ENCODE measurements around the gene DPY19L3.
"Not testable (repeated sequence)": the region's sequence is repeated elsewhere in the genome, so short reads cannot be mapped to it uniquely, and the experiment has no call there.

DPY19L3 gene, protein sequence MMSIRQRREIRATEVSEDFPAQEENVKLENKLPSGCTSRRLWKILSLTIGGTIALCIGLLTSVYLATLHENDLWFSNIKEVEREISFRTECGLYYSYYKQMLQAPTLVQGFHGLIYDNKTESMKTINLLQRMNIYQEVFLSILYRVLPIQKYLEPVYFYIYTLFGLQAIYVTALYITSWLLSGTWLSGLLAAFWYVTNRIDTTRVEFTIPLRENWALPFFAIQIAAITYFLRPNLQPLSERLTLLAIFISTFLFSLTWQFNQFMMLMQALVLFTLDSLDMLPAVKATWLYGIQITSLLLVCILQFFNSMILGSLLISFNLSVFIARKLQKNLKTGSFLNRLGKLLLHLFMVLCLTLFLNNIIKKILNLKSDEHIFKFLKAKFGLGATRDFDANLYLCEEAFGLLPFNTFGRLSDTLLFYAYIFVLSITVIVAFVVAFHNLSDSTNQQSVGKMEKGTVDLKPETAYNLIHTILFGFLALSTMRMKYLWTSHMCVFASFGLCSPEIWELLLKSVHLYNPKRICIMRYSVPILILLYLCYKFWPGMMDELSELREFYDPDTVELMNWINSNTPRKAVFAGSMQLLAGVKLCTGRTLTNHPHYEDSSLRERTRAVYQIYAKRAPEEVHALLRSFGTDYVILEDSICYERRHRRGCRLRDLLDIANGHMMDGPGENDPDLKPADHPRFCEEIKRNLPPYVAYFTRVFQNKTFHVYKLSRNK

DNA sequence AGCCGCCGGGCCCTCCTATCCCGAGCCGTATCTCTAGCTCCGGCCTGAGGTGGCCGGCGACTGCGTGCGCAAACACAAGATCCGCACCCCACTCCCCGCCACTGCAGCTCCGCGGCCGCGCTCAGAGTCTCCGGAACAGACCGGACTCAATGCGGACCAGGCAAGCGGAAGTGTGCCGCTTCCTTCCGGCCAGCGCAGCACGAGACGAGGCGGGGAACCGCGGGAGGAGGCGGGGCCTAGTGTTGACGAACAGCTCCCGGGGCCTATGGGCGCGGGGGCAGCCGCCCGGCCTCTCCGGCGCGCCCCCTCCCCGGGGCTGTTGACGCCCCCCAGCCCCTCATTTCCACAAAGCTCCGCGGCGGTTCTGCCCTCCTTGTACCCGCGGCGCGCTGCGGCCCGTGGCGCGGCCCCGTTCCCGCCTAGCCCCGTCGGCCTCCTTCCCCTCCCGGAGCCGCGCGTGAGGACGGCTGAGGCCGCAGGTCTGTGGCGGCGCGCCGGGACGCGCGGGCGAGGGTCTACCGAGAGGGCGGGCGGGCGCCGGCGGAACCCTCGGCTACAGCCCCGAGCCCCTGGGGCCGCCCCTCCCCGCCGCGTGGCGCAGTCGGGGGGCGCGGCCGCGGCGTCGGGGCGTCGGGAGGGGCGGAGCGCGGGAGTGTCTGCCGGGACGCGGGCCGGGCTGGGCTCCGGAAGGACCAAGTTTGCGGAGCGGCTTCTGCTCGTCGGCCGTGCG is at the start of gene DPY19L3:
Gene DPY19L3, plus strand, starts transcription at position 340 of the 730 bp plus-strand sequence. CDS start 2,484 bp downstream, outside the sequence.
- peak; percentile 97 for DNase-seq

DNA sequence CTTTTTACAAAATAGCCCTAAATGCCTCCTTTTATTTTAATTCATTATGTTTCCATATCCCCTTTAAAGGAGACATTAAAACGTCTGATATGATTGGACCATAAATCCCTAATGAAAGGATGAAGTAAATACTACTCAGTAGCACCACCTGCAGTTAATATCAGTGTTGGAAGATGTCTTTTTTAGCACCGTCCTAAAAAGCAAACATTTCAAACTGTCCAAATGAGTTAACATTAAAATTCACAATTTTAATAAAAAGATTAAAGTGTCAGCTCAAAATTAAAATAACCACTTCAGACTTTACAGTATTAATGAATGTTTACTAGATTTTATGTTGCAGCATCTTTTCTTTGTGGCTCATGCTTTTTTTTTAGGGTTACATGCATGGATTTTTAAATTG is 47.9 kb upstream of the DPY19L3 start:
- DNase-seq, result no peak

DNA sequence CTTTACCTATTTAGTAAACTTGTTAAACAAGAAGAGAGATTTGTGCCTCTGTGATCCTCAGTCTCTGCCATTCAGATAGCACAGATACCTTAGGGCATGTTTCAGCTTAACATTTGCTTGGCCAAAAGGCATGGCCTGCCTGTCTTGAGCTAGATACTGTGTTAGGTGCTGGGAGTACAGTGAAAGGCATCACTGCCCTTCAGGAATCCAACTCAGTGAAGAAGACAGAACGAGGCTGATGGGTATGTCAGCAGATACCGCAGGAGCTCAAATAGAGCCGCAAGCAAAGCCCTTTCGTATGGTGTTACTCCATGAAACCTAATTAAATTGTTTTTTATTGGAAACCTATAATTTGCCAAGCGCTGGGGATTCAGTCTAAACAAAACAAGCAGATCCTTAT is 47.2 kb upstream of the DPY19L3 start:
- no peak for DNase-seq

DNA sequence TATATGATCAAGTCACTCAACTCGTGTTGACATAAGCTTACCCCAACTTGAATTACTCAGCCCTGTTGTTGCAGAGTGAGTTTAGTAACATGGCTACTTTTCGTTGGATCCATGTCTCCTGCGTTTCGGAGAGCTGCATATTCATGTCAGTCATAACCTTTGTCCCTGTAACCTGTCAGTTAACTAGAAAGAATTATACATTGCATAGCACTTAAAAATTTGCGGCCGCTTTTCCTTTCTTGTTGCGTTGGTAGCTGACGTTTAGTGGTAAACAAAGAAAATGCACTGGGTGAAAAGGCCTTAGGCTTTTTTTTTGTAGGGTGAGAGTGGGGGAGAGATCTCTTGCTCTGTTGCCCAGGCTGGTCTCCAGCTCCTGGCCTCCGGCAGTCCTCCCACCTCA is 46.0 kb upstream of the DPY19L3 start:
- no peak for DNase-seq

DNA sequence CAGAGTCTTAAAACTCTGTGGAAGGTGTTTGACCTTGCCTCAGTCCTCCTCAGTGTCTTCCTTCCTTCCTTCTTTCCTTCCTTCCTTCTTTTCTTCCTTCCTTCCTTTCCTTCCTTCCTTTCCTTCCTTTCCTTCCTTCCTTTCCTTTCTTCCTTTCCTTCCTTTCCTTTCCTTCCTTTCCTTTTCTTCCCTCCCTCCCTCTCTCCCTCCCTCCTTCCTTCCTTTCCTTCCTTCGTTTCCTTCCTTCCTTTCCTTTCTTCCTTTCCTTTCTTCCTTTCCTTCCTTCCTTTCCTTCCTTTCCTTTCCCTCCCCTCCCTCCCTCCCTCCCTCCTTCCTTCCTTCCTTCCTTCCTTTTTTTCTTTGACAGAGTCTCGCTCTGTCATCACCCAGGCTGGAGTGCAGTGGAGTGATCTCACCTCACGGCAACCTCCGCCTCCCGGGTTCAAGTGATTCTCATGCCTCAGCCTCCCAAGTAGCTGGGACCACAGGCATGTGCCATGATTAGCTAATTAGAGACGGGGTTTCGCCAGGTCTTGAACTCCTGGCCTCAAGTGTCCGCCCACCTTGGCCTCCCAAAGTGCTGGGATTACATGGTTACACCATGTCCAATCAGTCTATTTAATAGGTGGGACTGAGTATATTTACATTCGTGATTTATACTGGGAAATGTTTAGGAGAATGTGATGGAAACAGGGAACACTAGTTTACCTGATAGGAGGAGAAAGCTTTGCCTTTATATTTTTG is 43.8 kb upstream of the DPY19L3 start:
- DNase-seq, result no peak

DNA sequence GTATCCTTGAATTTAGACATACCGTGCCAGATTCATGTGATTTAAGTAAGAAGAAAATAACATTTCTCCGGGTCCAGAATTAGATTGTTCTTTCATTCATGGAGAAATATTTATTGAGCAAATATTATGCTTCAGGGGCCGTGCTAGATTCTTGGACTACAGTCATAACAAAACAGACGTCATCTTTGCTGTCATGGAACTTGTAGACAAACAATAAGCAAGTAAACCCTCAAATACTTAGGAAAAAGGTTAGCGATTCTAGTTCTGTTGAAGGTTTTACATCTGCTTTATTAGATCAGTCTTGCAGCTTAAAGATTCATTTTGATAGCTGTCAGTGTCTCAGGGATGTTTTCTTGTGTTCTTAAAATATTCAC is 43.3 kb upstream of the DPY19L3 start:
- DNase-seq, result no peak

DNA sequence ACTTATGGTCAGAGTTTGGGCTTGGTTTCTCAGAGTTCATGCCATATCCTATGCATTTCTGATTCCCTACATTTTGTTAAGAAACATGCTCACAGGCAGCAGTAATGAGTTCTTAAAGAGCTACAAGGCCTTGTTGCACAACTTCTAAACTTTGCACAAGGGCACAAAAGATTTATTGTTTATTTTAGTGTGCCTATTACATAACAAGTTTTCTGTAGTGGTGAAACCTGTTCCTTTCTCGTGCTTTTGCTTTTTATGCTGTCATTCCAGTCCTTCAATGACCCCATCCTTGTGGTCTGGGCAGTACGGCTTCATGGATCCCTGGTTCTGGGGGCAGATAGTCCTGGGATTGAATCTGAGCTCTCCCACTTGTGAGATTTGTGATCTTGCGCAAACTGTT is 42.4 kb upstream of the DPY19L3 start:
- DNase-seq, result no peak

DNA sequence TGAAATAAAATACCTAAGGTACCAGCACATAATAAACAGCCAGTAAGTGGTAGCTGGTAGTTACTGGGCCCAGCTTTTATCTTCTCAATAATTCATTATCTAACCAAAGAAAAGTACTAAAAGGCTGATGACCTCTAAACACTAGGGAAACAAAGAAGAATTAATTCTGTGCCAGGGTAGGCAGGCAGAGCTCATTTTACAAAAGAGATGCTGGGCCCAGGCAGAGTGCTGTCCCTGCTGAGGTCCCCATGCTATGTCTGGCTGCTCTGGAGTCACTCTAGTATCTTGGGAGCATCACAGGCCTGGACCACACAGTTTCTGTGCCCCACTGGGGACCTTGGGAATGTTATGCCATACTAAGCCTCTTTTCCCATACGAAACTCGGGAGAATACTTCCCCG is 41.9 kb upstream of the DPY19L3 start:
- DNase-seq, result no peak

DNA sequence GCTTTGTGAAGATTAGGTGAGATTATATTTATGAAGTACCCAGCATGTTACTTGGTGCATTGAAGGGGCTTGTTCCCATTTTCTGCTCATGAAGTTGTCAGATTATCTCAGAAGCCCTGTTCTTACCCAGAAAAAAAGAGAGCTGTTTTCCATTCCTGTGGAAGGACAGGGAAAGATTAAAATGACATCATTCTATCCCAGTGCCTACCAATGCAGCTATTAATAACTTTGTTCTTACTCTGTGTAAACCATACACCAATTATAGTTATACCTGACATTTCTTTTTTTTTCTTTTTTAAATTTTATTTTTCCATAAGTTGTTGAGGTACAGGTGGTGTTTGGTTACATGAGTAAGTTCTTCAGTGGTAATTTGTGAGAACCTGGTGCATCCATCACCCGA is 41.5 kb upstream of the DPY19L3 start:
- no peak for DNase-seq

DNA sequence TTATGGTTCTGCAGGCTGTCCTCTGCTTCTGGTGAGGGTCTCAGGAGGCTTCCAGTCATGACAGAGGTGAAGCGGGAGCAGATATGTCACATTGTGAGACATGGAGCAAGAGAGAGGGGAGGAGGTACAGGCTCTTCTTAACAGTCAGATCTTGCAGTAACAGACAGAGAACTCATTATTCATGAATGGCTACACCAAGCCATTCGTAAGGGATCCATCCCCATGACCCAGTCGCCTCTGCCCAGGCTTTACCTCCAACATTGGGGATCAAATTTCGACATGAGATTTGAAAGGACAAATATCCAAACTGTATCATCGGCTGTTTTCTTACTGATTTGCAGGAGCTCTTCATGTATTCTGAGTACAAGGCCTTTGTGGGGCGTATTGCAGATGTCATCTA is 38.5 kb upstream of the DPY19L3 start:
- DNase-seq, result no peak

DNA sequence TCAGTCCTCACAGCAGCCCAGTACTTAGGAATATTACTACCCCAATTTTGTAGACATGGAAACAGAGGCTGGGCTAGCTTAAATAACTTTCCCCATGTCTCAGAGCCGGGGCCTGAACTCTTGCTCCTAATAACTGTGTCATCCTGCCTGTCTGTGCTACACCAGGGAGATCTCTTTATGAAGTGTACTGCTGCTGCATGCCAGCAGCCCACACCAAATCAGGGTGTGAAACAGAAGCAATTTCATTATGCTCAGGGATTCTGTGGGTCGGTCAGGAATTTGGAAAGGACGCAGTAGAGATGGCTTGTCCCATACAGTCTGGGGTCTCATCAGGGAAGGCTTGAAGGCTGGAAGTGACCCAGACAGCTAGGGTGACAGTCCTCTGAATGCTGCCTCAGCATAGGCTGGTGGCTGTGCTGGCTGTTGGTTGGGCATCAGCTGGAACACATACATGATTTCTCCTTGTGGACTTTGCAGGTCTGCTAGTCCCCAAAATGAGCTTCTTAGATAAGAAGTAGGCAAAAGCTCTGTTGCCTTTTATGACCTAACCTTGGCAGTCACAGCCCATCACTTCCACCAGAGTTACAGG is 37.5 kb upstream of the DPY19L3 start:
- no peak for DNase-seq

DNA sequence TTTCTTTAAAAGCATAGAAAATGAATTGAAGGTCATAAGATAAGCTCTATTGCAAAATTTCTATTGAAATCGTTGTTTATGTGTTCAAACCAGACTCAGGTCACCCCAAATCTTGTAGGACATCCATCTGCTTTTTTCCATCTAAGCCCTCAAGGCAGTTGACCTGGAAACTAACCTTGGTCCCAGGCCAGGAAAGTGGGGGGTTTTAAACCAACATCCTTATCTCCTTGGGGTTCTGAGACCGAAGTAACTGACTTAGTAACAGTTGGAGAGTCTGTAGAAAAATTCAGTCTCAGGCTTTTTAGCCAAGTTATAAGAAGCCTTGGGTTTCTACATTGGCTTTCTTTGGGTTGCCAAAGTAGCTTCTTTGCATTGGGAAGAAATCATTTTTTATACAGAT is 36.8 kb upstream of the DPY19L3 start:
- no peak for DNase-seq

DNA sequence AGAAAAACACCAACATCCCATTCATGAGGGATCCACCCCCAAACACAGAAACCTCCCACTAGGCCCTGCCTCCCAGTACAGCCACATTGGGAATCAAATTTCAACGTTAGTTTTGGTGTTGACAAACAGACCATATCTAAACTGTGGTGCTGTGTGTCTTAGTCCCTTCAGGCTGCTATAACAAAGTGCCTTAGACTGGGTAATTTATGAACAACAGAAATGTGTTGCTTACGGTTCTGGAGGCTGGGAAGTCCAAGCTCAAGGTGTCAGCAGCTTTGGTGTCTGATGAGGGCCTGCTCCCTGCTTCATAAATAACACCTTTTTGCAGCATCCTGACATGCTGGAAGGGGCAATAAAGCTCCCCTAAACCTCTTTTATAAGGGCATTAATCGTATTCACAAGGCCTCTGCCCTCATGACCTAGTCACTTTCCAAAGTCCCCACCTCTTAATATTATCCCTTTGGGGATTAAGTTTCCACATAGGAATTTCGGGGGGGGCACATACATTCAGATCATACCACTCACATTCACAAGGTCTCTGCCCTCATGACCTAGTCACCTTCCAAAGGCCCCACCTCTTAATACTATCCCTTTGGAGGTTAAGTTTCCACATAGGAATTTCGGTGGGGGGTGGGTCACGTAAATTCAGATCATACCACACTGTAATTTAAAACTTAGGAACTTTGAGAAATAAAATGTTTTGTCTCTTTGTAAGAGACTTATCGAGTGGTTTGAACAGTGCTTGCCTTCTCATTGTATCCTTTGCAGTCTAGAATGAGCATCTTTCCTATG is 32.6 kb upstream of the DPY19L3 start:
- no peak for DNase-seq

DNA sequence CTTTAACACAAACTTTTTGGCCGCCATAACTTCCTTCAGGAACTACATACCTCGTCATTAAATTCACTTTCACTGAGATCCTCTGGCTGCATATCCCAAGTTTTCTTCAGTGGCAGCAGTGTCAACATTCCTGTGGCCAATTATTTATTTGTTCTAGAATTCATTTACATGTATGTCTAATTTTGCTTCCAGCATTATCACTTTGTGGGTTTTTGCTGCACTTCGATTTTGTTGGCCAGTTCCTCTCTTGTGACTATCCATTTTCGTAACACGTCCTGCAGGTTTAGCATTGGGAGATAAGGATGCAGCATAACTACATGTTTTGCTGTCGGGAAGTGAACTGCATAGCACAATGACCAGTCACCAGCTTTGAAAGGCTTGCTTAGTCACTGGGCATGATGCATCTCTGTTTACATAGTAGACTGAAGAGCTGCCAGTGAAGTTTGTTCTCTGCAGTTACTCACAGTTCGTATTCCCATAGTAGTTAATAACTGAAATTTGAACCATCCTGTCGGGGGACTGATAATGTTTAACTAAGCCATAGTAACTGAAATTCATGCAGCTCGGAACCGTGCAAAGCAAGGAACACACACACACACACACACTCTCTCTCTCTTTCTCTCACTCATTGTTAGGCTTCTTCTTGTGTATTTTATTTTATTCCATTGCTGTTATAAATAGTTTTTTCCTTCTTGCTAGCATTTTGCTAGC is 31.8 kb upstream of the DPY19L3 start:
- no peak for DNase-seq

DNA sequence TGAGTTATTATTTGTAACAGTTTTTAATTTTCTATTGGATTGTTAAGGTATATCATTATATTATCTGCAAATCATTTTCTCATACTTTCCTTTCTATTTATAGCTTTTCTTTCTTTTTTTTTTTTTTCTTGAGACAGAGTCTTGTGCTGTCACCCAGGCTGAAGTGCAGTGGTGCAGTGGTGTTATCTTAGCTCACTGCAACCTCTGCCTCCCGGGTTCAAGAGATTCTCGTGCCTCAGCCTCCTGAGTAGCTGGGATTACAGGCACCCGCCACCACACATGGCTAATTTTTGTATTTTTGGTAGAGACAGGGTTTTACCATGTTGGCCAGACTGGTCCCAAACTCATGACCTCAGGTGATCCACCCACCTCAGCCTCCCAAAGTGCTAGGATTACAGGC is 31.2 kb upstream of the DPY19L3 start:
- not testable (repeated sequence) for DNase-seq

DNA sequence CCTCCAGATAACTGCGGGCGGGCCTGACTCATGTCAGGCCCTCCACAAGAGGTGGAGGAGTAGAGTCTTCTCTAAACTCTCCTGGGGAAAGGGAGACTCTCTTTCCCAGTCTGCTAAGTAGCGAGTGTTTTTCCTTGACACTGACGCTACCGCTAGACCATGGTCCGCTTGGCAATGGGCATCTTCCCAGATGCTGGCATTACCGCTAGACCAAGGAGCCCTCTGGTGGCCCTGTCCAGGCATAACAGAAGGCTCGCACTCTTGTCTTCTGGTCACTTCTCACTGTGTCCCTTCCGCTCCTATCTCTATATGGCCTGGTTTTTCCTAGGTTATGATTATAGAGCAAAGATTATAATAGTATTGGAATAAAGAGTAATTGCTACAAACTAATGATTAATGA is 28.5 kb upstream of the DPY19L3 start:
- not testable (repeated sequence) for DNase-seq

DNA sequence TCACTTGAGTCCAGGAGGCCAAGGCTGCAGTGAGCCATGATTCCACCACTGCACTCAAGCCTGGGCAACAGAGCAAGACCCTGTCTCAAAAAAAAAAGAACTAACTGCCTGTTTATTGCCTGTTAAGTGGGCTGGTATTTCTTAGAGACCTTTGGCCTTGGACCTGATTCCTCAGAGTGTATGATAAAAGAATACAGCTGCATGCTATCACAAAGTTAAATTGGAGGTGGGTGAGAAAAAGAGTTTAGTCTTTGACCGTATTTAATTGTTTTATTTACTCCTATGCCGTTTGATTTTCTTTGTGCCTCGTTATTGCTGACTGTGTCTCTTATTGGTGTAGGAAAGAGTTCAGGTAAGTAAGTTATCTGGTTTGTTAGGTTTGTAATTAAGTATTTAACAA is 25.3 kb upstream of the DPY19L3 start:
- no peak for DNase-seq

DNA sequence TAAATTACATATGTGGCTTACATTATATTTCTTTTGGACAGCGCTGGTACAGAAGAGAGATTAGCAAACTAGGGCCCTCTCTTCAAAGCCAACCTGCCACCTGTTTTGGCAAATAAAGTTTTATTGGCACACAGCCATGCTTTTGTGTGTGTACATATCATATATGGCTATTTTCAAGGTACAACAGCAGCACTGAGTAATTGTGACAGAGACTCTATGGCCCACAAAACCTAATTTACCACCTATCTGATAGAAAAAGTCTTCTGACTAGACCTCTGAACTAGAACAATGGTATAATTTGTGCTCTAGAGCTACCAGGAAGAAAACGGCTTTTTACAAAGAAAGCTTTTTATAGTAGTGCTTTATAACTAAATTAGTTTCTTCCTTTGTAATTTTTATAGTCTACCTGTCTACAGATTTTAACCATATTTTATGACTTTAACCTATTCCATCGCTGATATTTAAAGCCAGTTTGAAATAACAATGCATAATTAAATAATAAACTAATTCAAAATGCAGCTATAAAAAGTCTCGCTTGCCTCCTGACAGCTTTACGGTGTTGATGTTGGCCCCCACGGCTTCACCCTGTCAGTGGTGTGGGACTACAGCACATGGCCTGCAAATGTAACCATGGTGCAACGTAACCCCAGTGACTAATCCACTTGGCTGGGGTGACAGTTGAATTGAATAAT is 17.7 kb upstream of the DPY19L3 start:
- no peak for DNase-seq

DNA sequence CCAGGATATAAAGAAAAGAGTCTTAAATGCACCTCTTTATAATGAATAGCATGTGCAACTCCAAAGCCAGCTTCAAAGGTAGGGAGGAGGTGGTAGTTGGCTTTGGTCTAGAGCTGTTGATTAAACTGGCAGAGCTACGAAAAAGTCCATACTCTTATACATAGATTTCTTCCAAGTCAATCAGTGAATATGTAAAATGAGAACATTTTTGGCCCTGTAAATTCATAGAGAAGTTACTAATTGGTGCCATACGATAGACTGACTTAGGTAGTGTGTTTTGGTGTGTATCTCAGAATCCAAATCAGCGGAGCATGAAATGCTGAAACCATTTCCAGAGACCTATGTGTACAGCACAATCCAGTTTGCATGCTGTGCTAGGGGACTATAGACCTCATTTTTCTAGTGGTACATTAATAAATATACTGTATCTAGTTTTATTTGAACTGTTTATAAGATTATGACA is 17.1 kb upstream of the DPY19L3 start:
- no peak for DNase-seq

DNA sequence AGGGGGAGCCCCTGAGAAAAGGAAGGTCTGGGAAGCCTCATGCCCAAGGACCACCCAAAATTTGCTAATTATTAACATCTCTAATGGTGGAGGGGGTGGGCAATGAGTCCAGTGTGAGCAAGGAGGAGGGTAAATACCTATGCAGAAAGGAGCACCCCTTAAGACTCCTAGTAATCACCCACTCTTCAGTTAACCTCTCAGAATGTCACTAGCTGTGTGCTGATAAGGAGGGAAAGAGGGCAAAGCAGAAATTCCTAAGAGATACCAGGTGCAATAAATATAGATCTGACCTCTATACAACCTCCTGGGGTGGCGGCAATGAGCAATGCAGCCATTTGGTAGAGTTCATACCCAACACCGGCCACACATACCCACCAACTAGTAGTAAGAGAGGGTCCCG is 12.7 kb upstream of the DPY19L3 start:
- no peak for DNase-seq

Data from right hindlimb (tissue), 1 donor.